Astrocyte (in vitro differentiated cells and primary cell): ENCODE measurements around the gene CLEC16A.

Source experiments
- EZH2 ChIP-seq: IDR thresholded peaks from 2 replicates; pipeline ENCODE4 v1.6.1; 2012; ENCODE audit warnings: mild to moderate bottlenecking, low read length, inconsistent platforms; ENCODE audit not compliant: insufficient read depth
- TF ChIP-seq, protein P1 (sequence below): IDR thresholded peaks from 2 replicates; pipeline ENCODE4 v1.5.1; 2011; ENCODE audit warnings: low read depth, mild to moderate bottlenecking, inconsistent platforms, low read length, moderate library complexity; ENCODE audit not compliant: insufficient read depth

DNA sequence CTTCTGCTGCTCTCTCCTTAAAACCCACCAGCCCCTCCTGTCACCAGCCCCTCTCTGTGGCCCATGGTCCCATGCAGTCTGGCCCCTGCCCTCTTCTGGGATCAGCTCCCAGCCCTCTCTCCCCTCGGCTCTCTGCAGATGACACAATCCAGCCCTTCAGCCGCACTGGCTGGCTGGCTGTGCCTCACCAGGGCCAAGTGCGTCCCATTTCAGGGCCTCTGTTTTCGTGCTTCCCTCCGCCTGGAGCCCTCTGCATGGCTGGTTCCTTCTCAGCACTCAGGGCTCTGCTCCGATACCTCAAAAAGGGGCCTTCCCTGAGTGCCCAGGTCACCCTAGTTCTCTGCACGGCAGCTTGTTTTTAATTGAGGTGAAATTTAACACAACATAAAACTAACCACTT, 187.3 kb downstream of the CLEC16A start:
- TF ChIP-seq, protein P1, sequence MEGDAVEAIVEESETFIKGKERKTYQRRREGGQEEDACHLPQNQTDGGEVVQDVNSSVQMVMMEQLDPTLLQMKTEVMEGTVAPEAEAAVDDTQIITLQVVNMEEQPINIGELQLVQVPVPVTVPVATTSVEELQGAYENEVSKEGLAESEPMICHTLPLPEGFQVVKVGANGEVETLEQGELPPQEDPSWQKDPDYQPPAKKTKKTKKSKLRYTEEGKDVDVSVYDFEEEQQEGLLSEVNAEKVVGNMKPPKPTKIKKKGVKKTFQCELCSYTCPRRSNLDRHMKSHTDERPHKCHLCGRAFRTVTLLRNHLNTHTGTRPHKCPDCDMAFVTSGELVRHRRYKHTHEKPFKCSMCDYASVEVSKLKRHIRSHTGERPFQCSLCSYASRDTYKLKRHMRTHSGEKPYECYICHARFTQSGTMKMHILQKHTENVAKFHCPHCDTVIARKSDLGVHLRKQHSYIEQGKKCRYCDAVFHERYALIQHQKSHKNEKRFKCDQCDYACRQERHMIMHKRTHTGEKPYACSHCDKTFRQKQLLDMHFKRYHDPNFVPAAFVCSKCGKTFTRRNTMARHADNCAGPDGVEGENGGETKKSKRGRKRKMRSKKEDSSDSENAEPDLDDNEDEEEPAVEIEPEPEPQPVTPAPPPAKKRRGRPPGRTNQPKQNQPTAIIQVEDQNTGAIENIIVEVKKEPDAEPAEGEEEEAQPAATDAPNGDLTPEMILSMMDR = no peak
- no peak for TF ChIP-seq EZH2
